Subcutaneous abdominal adipose tissue (tissue), 5 donors: ENCODE data around the gene USP10.
A peak's percentile ranks its signal among the peaks of the same experiment; 100 is the strongest.

ENCODE experiments used
- H3K27ac ChIP-seq: one replicate; pipeline ENCODE4 v1.7.0; 2013; ENCODE audit warnings: low read depth, mild to moderate bottlenecking, inconsistent platforms, low read length, moderate library complexity
- H3K27me3 ChIP-seq, 5 donors: one replicate each; pipeline ENCODE4 v1.7.0; 2013; ENCODE audit warnings: low read length in 5 of 5, inconsistent platforms in 1 of 5; ENCODE audit not compliant: control insufficient read depth in 5 of 5, insufficient read depth in 4 of 5
- H3K36me3 ChIP-seq, 5 donors: one replicate each; pipeline ENCODE4 v1.7.0; 2013; ENCODE audit warnings: low read length in 5 of 5; ENCODE audit not compliant: control insufficient read depth in 5 of 5, insufficient read depth in 5 of 5
- H3K4me1 ChIP-seq, 5 donors: one replicate each; pipeline ENCODE4 v1.7.0; 2013; ENCODE audit warnings: low read length in 5 of 5, mild to moderate bottlenecking in 3 of 5, moderate library complexity in 1 of 5; ENCODE audit not compliant: control insufficient read depth in 5 of 5, insufficient read depth in 5 of 5
- H3K4me3 ChIP-seq, 5 donors: one replicate each; pipeline ENCODE4 v1.7.0; 2013; ENCODE audit warnings: low read length in 5 of 5, low read depth in 1 of 5
- H3K9ac ChIP-seq, 5 donors: one replicate each; pipeline ENCODE4 v1.7.0; 2013; ENCODE audit warnings: low read length in 5 of 5, mild to moderate bottlenecking in 4 of 5, moderate library complexity in 3 of 5
- H3K9me3 ChIP-seq, 5 donors: one replicate each; pipeline ENCODE4 v1.7.0; 2013; ENCODE audit warnings: low read length in 5 of 5; ENCODE audit not compliant: control insufficient read depth in 5 of 5
- donor health status: healthy.
- donor health status: healthy.
- donor health status: healthy.
- donor health status: healthy.
- donor health status: healthy.

USP10 gene

GRCh38 chr16:84699712-84700445, at the start of gene USP10:
TSS of gene USP10 (plus strand) at chr16:84700000. CDS start at chr16:84700091, 91 bp downstream.
- peak within 1 kb of the TSS; percentile 56 to 94 (median 92) for H3K9ac ChIP-seq
- no peaks in the 10 kb centered on the region for H3K9me3 ChIP-seq
- H3K4me3 ChIP-seq = peak within 1 kb of the TSS; percentile 81 to 91 (median 88)
- peaks cover 0 to 28% (median 22%) of the 10 kb centered on the region in 5 donors for H3K4me1 ChIP-seq
- H3K36me3 ChIP-seq = no peaks in the 10 kb centered on the region
- H3K27ac ChIP-seq = peak within 1 kb of the TSS; percentile 81
- H3K27me3 ChIP-seq = no peaks in the 10 kb centered on the region

GRCh38 chr16:84650062-84650991, 49.5 kb upstream of the USP10 start:
- Histone ChIP-seq H3K36me3 (peaks cover 0 to 33% (median 17%) of the 10 kb centered on the region in 5 donors), H3K9me3 (no peaks in the 10 kb centered on the region), H3K27me3 (no peaks in the 10 kb centered on the region), H3K9ac (no peak overlapping the region), H3K27ac (no peak overlapping the region), H3K4me1 (peaks cover 4 to 33% (median 22%) of the 10 kb centered on the region in 5 donors), H3K4me3 (no peak overlapping the region)

GRCh38 chr16:84652566-84652965, 47.2 kb upstream of the USP10 start:
- no peaks in the 10 kb centered on the region for H3K27me3 ChIP-seq
- no peak overlapping the region for H3K27ac ChIP-seq
- no peaks in the 10 kb centered on the region for H3K9me3 ChIP-seq
- H3K9ac ChIP-seq = no peak overlapping the region
- no peak overlapping the region for H3K4me3 ChIP-seq
- peaks cover 4 to 34% (median 19%) of the 10 kb centered on the region in 5 donors for H3K4me1 ChIP-seq
- H3K36me3 ChIP-seq = peaks cover 0 to 45% (median 27%) of the 10 kb centered on the region in 5 donors

- Histone ChIP-seq H3K9me3 (no peaks in the 10 kb centered on the region), H3K9ac (no peak overlapping the region), H3K27ac (peak overlapping the region; percentile 42), H3K4me1 (peaks cover 3 to 24% (median 10%) of the 10 kb centered on the region in 5 donors), H3K4me3 (no peak overlapping the region), H3K36me3 (peaks cover 0 to 61% (median 43%) of the 10 kb centered on the region in 5 donors), H3K27me3 (no peaks in the 10 kb centered on the region)
Measured at GRCh38 chr16:84654238-84654637, 45.6 kb upstream of the USP10 start.

GRCh38 chr16:84654998-84655397, 44.8 kb upstream of the USP10 start:
- H3K36me3 ChIP-seq = peaks cover 0 to 69% (median 51%) of the 10 kb centered on the region in 5 donors
- H3K9me3 ChIP-seq = no peaks in the 10 kb centered on the region
- no peaks in the 10 kb centered on the region for H3K27me3 ChIP-seq
- H3K4me3 ChIP-seq = no peak overlapping the region
- H3K27ac ChIP-seq = peak overlapping the region; percentile 42
- no peak overlapping the region for H3K9ac ChIP-seq
- H3K4me1 ChIP-seq = peaks cover 0 to 20% (median 3%) of the 10 kb centered on the region in 5 donors

- H3K36me3 ChIP-seq = peaks cover 0 to 74% (median 64%) of the 10 kb centered on the region in 5 donors
- H3K4me1 ChIP-seq = peaks cover 0 to 20% (median 0%) of the 10 kb centered on the region in 5 donors
- H3K9me3 ChIP-seq = no peaks in the 10 kb centered on the region
- no peak overlapping the region for H3K27ac ChIP-seq
- no peaks in the 10 kb centered on the region for H3K27me3 ChIP-seq
- no peak overlapping the region for H3K9ac ChIP-seq
- no peak overlapping the region for H3K4me3 ChIP-seq
Measured at GRCh38 chr16:84656649-84657048, 43.2 kb upstream of the USP10 start.

- no peaks in the 10 kb centered on the region for H3K9me3 ChIP-seq
- H3K27ac ChIP-seq = no peak overlapping the region
- peaks cover 0 to 20% (median 0%) of the 10 kb centered on the region in 5 donors for H3K4me1 ChIP-seq
- no peak overlapping the region for H3K9ac ChIP-seq
- H3K36me3 ChIP-seq = peaks cover 0 to 77% (median 71%) of the 10 kb centered on the region in 5 donors
- no peak overlapping the region for H3K4me3 ChIP-seq
- H3K27me3 ChIP-seq = no peaks in the 10 kb centered on the region
Measured at GRCh38 chr16:84657229-84657837, 42.5 kb upstream of the USP10 start.

GRCh38 chr16:84658690-84659089, 41.1 kb upstream of the USP10 start:
- Histone ChIP-seq H3K9me3 (no peaks in the 10 kb centered on the region), H3K36me3 (peaks cover 3 to 78% (median 75%) of the 10 kb centered on the region in 5 donors), H3K4me3 (no peak overlapping the region), H3K9ac (no peak overlapping the region), H3K4me1 (peaks cover 0 to 21% (median 2%) of the 10 kb centered on the region in 5 donors), H3K27ac (no peak overlapping the region), H3K27me3 (no peaks in the 10 kb centered on the region)

GRCh38 chr16:84659656-84660300, 40.0 kb upstream of the USP10 start:
- no peaks in the 10 kb centered on the region for H3K27me3 ChIP-seq
- no peak overlapping the region for H3K27ac ChIP-seq
- no peak overlapping the region for H3K9ac ChIP-seq
- H3K4me3 ChIP-seq = no peak overlapping the region
- no peaks in the 10 kb centered on the region for H3K9me3 ChIP-seq
- peaks cover 0 to 16% (median 4%) of the 10 kb centered on the region in 5 donors for H3K4me1 ChIP-seq
- peaks cover 5 to 84% (median 77%) of the 10 kb centered on the region in 5 donors for H3K36me3 ChIP-seq
